Right lobe of liver (tissue), 6 donors: Measurements from ENCODE around the gene KCNJ6. TPM values are rescaled to one million over a fixed set of nuclear protein-coding genes. Genes with fewer than 3 reads are reported as not detected.
"Not testable (repeated sequence)": the region's sequence is repeated elsewhere in the genome, so short reads cannot be mapped to it uniquely, and the experiment has no call there.

ENCODE experiments used
- ATAC-seq, 4 donors: fragments of 200-7000 bp; cut with Tn5 transposase; one replicate each; pipeline ENCODE4 v1.9.1; 2020; ENCODE audit warnings: mild to moderate bottlenecking in 4 of 4, moderate library complexity in 4 of 4
- DNase-seq, 3 donors: peaks; one replicate each; pipeline ENCODE4 v3.0.0-alpha.2; 2020
- H3K27ac ChIP-seq, 3 donors: fragments of 200-600 bp; one replicate each; pipeline ENCODE4 v1.8.0; 2022
- H3K27me3 ChIP-seq, 2 donors: fragments of 200-600 bp; one replicate each; pipeline ENCODE4 v1.8.0; 2022
- H3K36me3 ChIP-seq, 4 donors: fragments of 200-600 bp; sonication (generic) in 1 of 4; one replicate each; pipeline versions ENCODE4 v1.5.1 to v1.8.0; 2017 to 2022; ENCODE audit warnings: control low read depth in 1 of 4
- H3K4me1 ChIP-seq, 4 donors: fragments of 200-600 bp; sonication (generic) in 1 of 4; one replicate each; pipeline versions ENCODE4 v1.5.1 to v1.8.0; 2017 to 2022; ENCODE audit warnings: control low read depth in 1 of 4
- H3K4me3 ChIP-seq, 3 donors: fragments of 200-600 bp; one replicate each; pipeline ENCODE4 v1.8.0; 2022
- H3K9me3 ChIP-seq, 4 donors: fragments of 200-600 bp; sonication (generic) in 1 of 4; one replicate each; pipeline versions ENCODE4 v1.5.1 to v1.8.0; 2017 to 2022; ENCODE audit warnings: control low read depth in 1 of 4
- CTCF ChIP-seq, 4 donors: fragments of 200-600 bp in 3 of 4; fragments of 450-650 bp in 1 of 4; IDR thresholded peaks; one replicate each; pipeline versions ENCODE4 v1.5.1 to v1.8.0; 2016 to 2022; ENCODE audit warnings: antibody characterized with exemption in 4 of 4, mild to moderate bottlenecking in 2 of 4
- POLR2A ChIP-seq: fragments of 450-650 bp; IDR thresholded peaks from one replicate; pipeline ENCODE4 v1.6.1; 2017; ENCODE audit warnings: antibody characterized with exemption, mild to moderate bottlenecking
- WGBS: methylation state at CpG from one replicate; pipeline ENCODE4 v1.1.6; 2018; ENCODE audit warnings: low coverage, low lambda C conversion rate; ENCODE audit not compliant: insufficient coverage; ENCODE audit errors: missing lambda C conversion rate; 5-methylcytosine and 5-hydroxymethylcytosine counted together
- intact Hi-C, 2 donors: fragments of 100-400 bp; cut with DNase I; formaldehyde crosslinking; loops; one replicate each; pipeline versions ENCODE4 v1.11.2 to v1.14.1; 2022
- total RNA-seq, 6 experiments: library from RNA; depleted of rRNA in 2 of 6; stranded (reverse); fragments of >200 nt in 2 of 6; fragmentation: NEBNext Ultra II Directional in 3 of 6; extraction: Animal tissue kit (Norgen Biotek cat#: 25700) in 3 of 6; gene quantifications; one replicate each; pipeline versions ENCODE4 v1.1.0 to v1.2.4, GENCODE V29; 2016 to 2023
- donor health status: DM: no; HTN: yes; CAD: no.
- donor health status: DM: no; HTN: no; CAD: no.
- donor health status: DM: no; HTN: no; CAD: no.
- donor health status: DM: no; HTN: yes; CAD: no.
- donor health status: DM: no; HTN: yes; CAD: no.

The KCNJ6 gene
- total RNA-seq, 6 experiments from 2014 or later: under 0.01 to 0.12 TPM; not detected in 4

GRCh38 chr21:37724201-37724600, 192.1 kb downstream of the KCNJ6 start:
- Histone ChIP-seq H3K27ac (no peak overlapping the region), H3K9me3 (no peaks in the 10 kb centered on the region), H3K27me3 (no peaks in the 10 kb centered on the region), H3K4me3 (no peak overlapping the region), H3K36me3 (no peaks in the 10 kb centered on the region), H3K4me1 (no peaks in the 10 kb centered on the region)
- 64% methylated on average over 6 of the region's 6 CpGs for WGBS
- intact Hi-C loops: no loop called here
- DNase-seq (no peak), ATAC-seq (no peak)
- TF ChIP-seq POLR2A (no peak), CTCF (IDR thresholded peaks at IDR 0.05) (no peak)

GRCh38 chr21:37717534-37717933, 198.7 kb downstream of the KCNJ6 start:
- TF ChIP-seq CTCF (IDR thresholded peaks at IDR 0.05) (no peak), POLR2A (no peak)
- H3K4me1 ChIP-seq: no peaks in the 10 kb centered on the region
- no peak overlapping the region for H3K27ac ChIP-seq
- H3K4me3 ChIP-seq: no peak overlapping the region
- WGBS: no CpG with 5 or more reads among the region's 4 CpGs
- intact Hi-C loops: no loop called here
- no peaks in the 10 kb centered on the region for H3K9me3 ChIP-seq
- no peaks in the 10 kb centered on the region for H3K27me3 ChIP-seq
- H3K36me3 ChIP-seq: no peaks in the 10 kb centered on the region
- no peak for ATAC-seq
- no peak for DNase-seq

- H3K9me3 ChIP-seq, H3K4me3 ChIP-seq, intact Hi-C loops, H3K36me3 ChIP-seq, H3K27me3 ChIP-seq, H3K4me1 ChIP-seq, DNase-seq, H3K27ac ChIP-seq, ATAC-seq: not testable (repeated sequence)
These were observed 203.7 kb downstream of the KCNJ6 start for GRCh38 chr21:37712569-37712934.

DNA sequence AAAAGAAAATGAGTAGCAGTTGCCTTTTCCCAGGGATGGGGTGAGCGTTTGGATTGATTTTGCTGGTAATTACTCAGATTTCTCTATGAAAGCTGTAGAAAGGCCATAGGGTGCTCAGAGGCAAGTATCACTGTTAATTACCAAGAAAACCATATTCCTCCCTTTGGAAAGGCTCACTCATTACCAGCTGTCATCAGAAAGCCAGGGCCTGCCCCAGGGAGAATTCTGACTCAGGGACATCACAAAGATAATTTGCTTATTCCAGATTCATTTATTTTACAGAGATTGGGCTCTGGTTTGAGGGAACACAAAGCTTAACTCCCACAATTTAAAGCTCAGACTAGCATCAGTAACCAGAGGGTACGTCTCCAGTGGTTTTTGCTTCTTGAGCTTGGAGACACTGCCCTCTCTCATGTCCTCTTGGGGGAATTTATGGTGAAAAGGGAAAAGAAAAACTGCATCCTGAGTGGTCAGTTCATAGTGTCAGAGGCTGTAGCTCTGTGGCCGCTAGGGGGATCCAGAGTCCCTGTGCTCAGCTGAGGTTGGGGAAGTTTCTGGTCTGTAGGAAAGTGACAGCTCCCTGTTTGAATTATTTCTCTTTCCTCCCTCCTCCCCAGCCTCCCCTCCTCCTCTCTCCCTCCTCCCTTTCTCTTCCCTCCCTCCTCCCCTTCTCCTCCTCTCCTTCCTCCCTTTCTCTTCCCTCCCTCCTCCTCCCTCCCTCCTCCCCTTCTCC, 204.3 kb downstream of the KCNJ6 start:
- intact Hi-C loops: no loop called here

More for the DNA sequence above, 204.3 kb downstream of the KCNJ6 start:
- Histone ChIP-seq H3K4me3 (no peak overlapping the region), H3K36me3 (no peaks in the 10 kb centered on the region), H3K27me3 (no peaks in the 10 kb centered on the region), H3K9me3 (no peaks in the 10 kb centered on the region), H3K4me1 (no peaks in the 10 kb centered on the region), H3K27ac (no peak overlapping the region)
- WGBS: 30% methylated on average over 3 of the region's 3 CpGs
- ATAC-seq (peak; percentile 89 to 97 (median 92)), DNase-seq (peak; percentile 58 to 73 (median 71))
- TF ChIP-seq POLR2A (no peak), CTCF (IDR thresholded peaks at IDR 0.05) (peak; percentile 67 to 80 (median 78))
